Panc1 (cell line): ENCODE data around the gene CHRM2. TPM values are rescaled to one million over a fixed set of nuclear protein-coding genes. Genes with fewer than 3 reads are reported as not detected.

Experiments used
- microRNA-seq: library from miRNA; unstranded; fragments of <30 nt; microRNA quantifications from one replicate; pipeline ENCODE4 v1.1.0, GENCODE V29; 2020; ENCODE audit not compliant: unreplicated experiment
- total RNA-seq: library from RNA; stranded (reverse); gene quantifications from one replicate; pipeline ENCODE4 v1.2.1, GENCODE V29; 2021; ENCODE audit not compliant: unreplicated experiment

Gene CHRM2
- total RNA-seq, 1 experiment from 2014 or later = not detected

Small RNA genes within 50 kb of the gene (microRNA-seq; reads per million reads assigned to microRNA genes)
- gene MIR490 = 1.3 reads per million
